Measurements from ENCODE around the gene DYTN. TPM values are rescaled to one million over a fixed set of nuclear protein-coding genes. Genes with fewer than 3 reads are reported as not detected.

The DYTN gene
- total RNA-seq, 2 experiments from 2014 or later = not detected

DNA sequence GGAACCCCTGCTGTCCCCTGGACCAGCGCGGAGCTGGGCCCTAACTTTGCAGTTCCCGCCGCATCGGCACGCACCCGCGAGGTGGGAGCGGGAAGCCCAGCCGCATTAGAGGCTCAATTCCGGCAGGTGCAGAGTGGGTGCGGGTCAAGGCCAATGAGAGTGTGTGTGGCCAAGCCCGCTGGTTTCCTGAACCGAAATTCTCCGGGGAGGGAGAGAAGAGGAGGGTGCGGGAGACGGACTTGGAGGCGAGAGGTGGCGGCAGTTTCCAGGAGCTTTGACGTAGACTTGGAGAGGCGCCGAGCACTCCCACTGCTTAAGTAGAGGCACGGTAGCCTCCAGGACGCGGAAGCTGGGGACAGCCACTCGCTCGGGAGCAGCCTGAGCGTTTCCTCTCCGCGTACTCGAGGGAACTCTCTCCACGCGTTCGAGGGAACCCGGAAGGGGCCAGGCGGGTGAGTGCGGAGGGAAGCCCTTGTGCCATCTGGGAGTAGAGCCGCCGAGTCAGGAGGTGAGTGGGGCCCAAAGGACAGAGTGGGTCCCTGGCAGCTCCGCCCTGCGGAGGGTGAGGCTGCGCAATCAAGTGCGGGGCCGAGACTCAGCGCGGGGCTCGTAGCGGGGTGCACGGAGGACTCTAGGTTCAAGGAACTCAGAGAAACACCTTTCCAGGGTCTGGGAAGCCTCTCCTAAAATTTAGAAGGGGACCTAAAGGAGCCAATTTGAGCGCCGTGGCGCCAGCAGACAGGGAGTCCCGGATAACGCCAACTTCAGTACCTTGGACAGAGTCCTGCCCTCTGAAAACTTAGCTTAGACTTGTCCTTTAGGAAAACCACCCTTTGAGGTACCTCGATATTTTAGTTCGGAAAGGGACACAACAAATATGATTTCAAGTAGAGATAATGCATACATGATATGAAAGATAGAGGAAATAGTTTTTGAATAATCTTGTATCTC, 75.8 kb downstream of the DYTN start, which contains the start of gene FAM237A:
TSS of gene FAM237A (plus strand) at position 413 of the 951 bp plus-strand sequence. CDS start 1,750 bp downstream, outside the sequence.
- TF ChIP-seq EZH2phosphoT487 (IDR thresholded peaks at IDR 0.05; ENCODE audit: borderline replicate concordance, low read depth, low read length) = no peak
- TF ChIP-seq, protein P1, sequence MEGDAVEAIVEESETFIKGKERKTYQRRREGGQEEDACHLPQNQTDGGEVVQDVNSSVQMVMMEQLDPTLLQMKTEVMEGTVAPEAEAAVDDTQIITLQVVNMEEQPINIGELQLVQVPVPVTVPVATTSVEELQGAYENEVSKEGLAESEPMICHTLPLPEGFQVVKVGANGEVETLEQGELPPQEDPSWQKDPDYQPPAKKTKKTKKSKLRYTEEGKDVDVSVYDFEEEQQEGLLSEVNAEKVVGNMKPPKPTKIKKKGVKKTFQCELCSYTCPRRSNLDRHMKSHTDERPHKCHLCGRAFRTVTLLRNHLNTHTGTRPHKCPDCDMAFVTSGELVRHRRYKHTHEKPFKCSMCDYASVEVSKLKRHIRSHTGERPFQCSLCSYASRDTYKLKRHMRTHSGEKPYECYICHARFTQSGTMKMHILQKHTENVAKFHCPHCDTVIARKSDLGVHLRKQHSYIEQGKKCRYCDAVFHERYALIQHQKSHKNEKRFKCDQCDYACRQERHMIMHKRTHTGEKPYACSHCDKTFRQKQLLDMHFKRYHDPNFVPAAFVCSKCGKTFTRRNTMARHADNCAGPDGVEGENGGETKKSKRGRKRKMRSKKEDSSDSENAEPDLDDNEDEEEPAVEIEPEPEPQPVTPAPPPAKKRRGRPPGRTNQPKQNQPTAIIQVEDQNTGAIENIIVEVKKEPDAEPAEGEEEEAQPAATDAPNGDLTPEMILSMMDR (conservative IDR thresholded peaks at IDR 0.05; ENCODE audit: low read length) = no peak
- Histone ChIP-seq H3K27ac (ENCODE audit: low read depth, low read length, poor library complexity, severe bottlenecking) (no peak within 1 kb of the TSS), H3K79me2 (ENCODE audit: insufficient read depth, low read depth, low read length) (no peaks in the 10 kb centered on the region), H3K36me3 (ENCODE audit: insufficient read depth, low read length) (no peaks in the 10 kb centered on the region), H3K4me3 (ENCODE audit: low read depth, low read length, poor library complexity, severe bottlenecking) (no peak within 1 kb of the TSS), H3K4me2 (ENCODE audit: low read length) (no peak within 1 kb of the TSS), H3K9me3 (ENCODE audit: low read length) (no peaks in the 10 kb centered on the region), H4K20me1 (ENCODE audit: insufficient read depth, low read length) (no peaks in the 10 kb centered on the region), H2AFZ (ENCODE audit: low read length) (no peak within 1 kb of the TSS), H3K9me2 (ENCODE audit: insufficient read depth, low read length) (no peaks in the 10 kb centered on the region), H3K4me1 (ENCODE audit: insufficient read depth, low read length, poor library complexity, severe bottlenecking) (no peaks in the 10 kb centered on the region)
- no TSS peak for BruUV-seq (replicated peaks)
- DNase-seq (ENCODE audit: low spot score) = peak; percentile 1
- ChIA-PET POLR2A (interaction anchor here (0.6 kb wide), 1 partner anchor 239 kb away, joined by 3 read pairs; no protein-coding TSS in a partner anchor), CTCF (ENCODE audit: unreplicated experiment) (no interaction called here)
- intact Hi-C loops (cut with micrococcal nuclease; ENCODE audit: unreplicated experiment) = no loop called here

DNA sequence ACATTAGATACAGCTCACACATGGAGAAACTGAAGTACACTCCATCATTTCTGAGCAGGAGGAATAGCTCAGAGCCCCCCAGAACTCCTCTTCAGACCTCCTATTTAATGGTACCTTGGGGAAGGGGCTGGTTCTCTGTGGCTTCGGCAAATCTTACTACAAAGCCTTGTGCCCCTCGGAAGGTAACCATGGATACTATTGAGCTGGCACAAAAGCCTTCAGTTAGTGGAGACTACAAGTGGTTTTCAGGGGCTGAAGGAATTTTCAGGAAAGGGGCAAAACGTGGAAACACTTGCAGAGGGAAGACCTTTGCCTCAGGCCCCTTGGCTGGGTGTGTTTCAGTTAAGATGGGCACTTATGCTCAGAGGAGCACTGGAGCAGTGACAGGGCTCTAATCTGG, 77.0 kb downstream of the DYTN start:
- Histone ChIP-seq H3K4me1 (ENCODE audit: insufficient read depth, low read length, poor library complexity, severe bottlenecking) (no peaks in the 10 kb centered on the region), H3K9me2 (ENCODE audit: insufficient read depth, low read length) (no peaks in the 10 kb centered on the region), H2AFZ (ENCODE audit: low read length) (no peak overlapping the region), H3K36me3 (ENCODE audit: insufficient read depth, low read length) (no peaks in the 10 kb centered on the region), H4K20me1 (ENCODE audit: insufficient read depth, low read length) (no peaks in the 10 kb centered on the region), H3K27ac (ENCODE audit: low read depth, low read length, poor library complexity, severe bottlenecking) (no peak overlapping the region), H3K4me3 (ENCODE audit: low read depth, low read length, poor library complexity, severe bottlenecking) (no peak overlapping the region), H3K79me2 (ENCODE audit: insufficient read depth, low read depth, low read length) (no peaks in the 10 kb centered on the region), H3K4me2 (ENCODE audit: low read length) (no peak overlapping the region), H3K9me3 (ENCODE audit: low read length) (no peaks in the 10 kb centered on the region)
- TF ChIP-seq EZH2phosphoT487 (IDR thresholded peaks at IDR 0.05; ENCODE audit: borderline replicate concordance, low read depth, low read length) = no peak
- TF ChIP-seq, protein P1 (conservative IDR thresholded peaks at IDR 0.05; ENCODE audit: low read length) = no peak
- intact Hi-C loops (cut with micrococcal nuclease; ENCODE audit: unreplicated experiment) = no loop called here
- POLR2A ChIA-PET = no interaction called here
- BruUV-seq (replicated peaks) = no TSS peak
- CTCF ChIA-PET (ENCODE audit: unreplicated experiment) = no interaction called here
- no peak for DNase-seq (ENCODE audit: low spot score)

DNA sequence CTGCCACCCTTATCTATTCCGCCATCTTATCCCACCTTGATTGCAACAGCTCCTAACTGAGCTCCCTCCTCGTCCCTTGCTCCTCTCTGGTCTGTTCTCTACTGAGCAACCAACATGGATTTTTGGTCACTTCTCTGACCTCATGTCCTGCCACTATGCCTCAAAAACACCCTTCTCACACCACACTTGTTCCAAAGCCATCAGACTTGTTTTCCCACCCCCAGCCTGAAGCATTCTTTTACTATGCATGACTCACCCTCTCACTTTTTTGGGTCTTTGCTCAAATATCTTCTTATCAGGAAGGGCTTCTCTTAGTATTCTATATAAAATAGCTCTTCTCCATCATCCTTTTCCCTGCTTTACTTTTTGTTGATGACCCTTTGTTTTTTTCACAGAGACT, 78.6 kb downstream of the DYTN start:
- Histone ChIP-seq H3K4me3 (ENCODE audit: low read depth, low read length, poor library complexity, severe bottlenecking) (no peak overlapping the region), H3K4me1 (ENCODE audit: insufficient read depth, low read length, poor library complexity, severe bottlenecking) (no peaks in the 10 kb centered on the region), H3K4me2 (ENCODE audit: low read length) (no peak overlapping the region), H3K79me2 (ENCODE audit: insufficient read depth, low read depth, low read length) (no peaks in the 10 kb centered on the region), H3K9me3 (ENCODE audit: low read length) (no peaks in the 10 kb centered on the region), H3K9me2 (ENCODE audit: insufficient read depth, low read length) (no peaks in the 10 kb centered on the region), H3K36me3 (ENCODE audit: insufficient read depth, low read length) (no peaks in the 10 kb centered on the region), H4K20me1 (ENCODE audit: insufficient read depth, low read length) (no peaks in the 10 kb centered on the region), H3K27ac (ENCODE audit: low read depth, low read length, poor library complexity, severe bottlenecking) (no peak overlapping the region), H2AFZ (ENCODE audit: low read length) (no peak overlapping the region)
- TF ChIP-seq EZH2phosphoT487 (IDR thresholded peaks at IDR 0.05; ENCODE audit: borderline replicate concordance, low read depth, low read length) = no peak
- TF ChIP-seq, protein P1 (conservative IDR thresholded peaks at IDR 0.05; ENCODE audit: low read length) = no peak
- intact Hi-C loops (cut with micrococcal nuclease; ENCODE audit: unreplicated experiment) = no loop called here
- no peak for DNase-seq (ENCODE audit: low spot score)
- CTCF ChIA-PET (ENCODE audit: unreplicated experiment) = no interaction called here
- BruUV-seq (replicated peaks) = no TSS peak
- POLR2A ChIA-PET = interaction anchor here (0.7 kb wide), 1 partner anchor 71 kb away, joined by 3 read pairs; no protein-coding TSS in a partner anchor
